ENCODE measurements around the gene THRAP3.
"Not testable (repeated sequence)": the region's sequence is repeated elsewhere in the genome, so short reads cannot be mapped to it uniquely, and the experiment has no call there.

The THRAP3 gene

GRCh38 chr1:36238433-36238832 lies 14.2 kb downstream of the THRAP3 start:
- DNase-seq (ENCODE audit: low read depth), result no peak

GRCh38 chr1:36239941-36240637 lies 15.8 kb downstream of the THRAP3 start:
- TF ChIP-seq CTCF (conservative IDR thresholded peaks at IDR 0.05; ENCODE audit: low read depth, low read length), result no peak
- no peak for DNase-seq (ENCODE audit: low read depth)
- no peak overlapping the region for H3K4me3 ChIP-seq (ENCODE audit: low read length)

More at GRCh38 chr1:36238433-36238832, 14.2 kb downstream of the THRAP3 start:
- no peak for TF ChIP-seq CTCF (conservative IDR thresholded peaks at IDR 0.05; ENCODE audit: low read depth, low read length)
- H3K4me3 ChIP-seq (ENCODE audit: low read length), result no peak overlapping the region

- no peak for DNase-seq (ENCODE audit: low read depth)
- no peak for TF ChIP-seq CTCF (conservative IDR thresholded peaks at IDR 0.05; ENCODE audit: low read depth, low read length)
- no peak overlapping the region for H3K4me3 ChIP-seq (ENCODE audit: low read length)
These were observed 23.3 kb downstream of the THRAP3 start for GRCh38 chr1:36247538-36247937.

- peak; percentile 35 for DNase-seq (ENCODE audit: low read depth)
- no peak overlapping the region for H3K4me3 ChIP-seq (ENCODE audit: low read length)
- no peak for TF ChIP-seq CTCF (conservative IDR thresholded peaks at IDR 0.05; ENCODE audit: low read depth, low read length)
These were observed 24.1 kb downstream of the THRAP3 start for GRCh38 chr1:36248250-36248894.

- no peak overlapping the region for H3K4me3 ChIP-seq (ENCODE audit: low read length)
- no peak for TF ChIP-seq CTCF (conservative IDR thresholded peaks at IDR 0.05; ENCODE audit: low read depth, low read length)
- DNase-seq (ENCODE audit: low read depth), result no peak
These were observed 27.7 kb downstream of the THRAP3 start for GRCh38 chr1:36251794-36252481.

GRCh38 chr1:36252482-36252824 lies 28.2 kb downstream of the THRAP3 start:
- DNase-seq (ENCODE audit: low read depth); H3K4me3 ChIP-seq (ENCODE audit: low read length): not testable (repeated sequence)

GRCh38 chr1:36253161-36253862 lies 29.1 kb downstream of the THRAP3 start:
- TF ChIP-seq CTCF (conservative IDR thresholded peaks at IDR 0.05; ENCODE audit: low read depth, low read length), result no peak
- no peak overlapping the region for H3K4me3 ChIP-seq (ENCODE audit: low read length)
- no peak for DNase-seq (ENCODE audit: low read depth)

Measured in retinal pigment epithelial cell (primary cell).